ENCODE data around the gene NECTIN4. TPM values are rescaled to one million over a fixed set of nuclear protein-coding genes. Genes with fewer than 3 reads are reported as not detected.

Gene NECTIN4
- total and polyA plus RNA-seq, 2 of the 8 experiments (the other 6 are each of a cell fraction or from before 2014, with no cell fraction given) = 0.19 to 0.71 TPM

- no peak overlapping the region for H2BK12ac ChIP-seq (ENCODE audit: low read depth, low read length)
- no peak overlapping the region for H3K56ac ChIP-seq (replicated peaks; ENCODE audit: insufficient read length, low read depth, low read length)
- H2BK20ac ChIP-seq (ENCODE audit: low read length) = no peak overlapping the region
- H2AFZ ChIP-seq (ENCODE audit: low read length) = no peak overlapping the region
- FAIRE-seq (no peak), DNase-seq (ENCODE audit: low read depth in 1 of 2, low spot score in 2 of 2) (no peak)
- no peak overlapping the region for H3K18ac ChIP-seq (ENCODE audit: extremely low read depth, low read length)
- no peak overlapping the region for H3K27ac ChIP-seq (ENCODE audit: low read depth, low read length)
- H3K36me3 ChIP-seq (ENCODE audit: control insufficient read depth in 2 of 4, insufficient read depth in 4 of 4, low read length in 3 of 4) = no peaks in the 10 kb centered on the region
- H2AK5ac ChIP-seq (ENCODE audit: low read depth, low read length) = no peak overlapping the region
- H3K4me1 ChIP-seq (replicated peaks in 1 of 4; ENCODE audit: control insufficient read depth in 3 of 4, insufficient read depth in 4 of 4, low read length in 3 of 4) = peaks cover 0 to 6% (median 0%) of the 10 kb centered on the region in 4 experiments; a peak in 3 of 7 replicates
- H3K23me2 ChIP-seq (ENCODE audit: low read depth, low read length) = peaks cover 2% of the 10 kb centered on the region; the same call in 1 of the 2 replicates
- no peak overlapping the region for H3K4me2 ChIP-seq (ENCODE audit: insufficient read depth in 1 of 2, low read depth in 2 of 2, low read length in 2 of 2)
- TF ChIP-seq RBBP5 (IDR thresholded peaks at IDR 0.05; ENCODE audit: borderline replicate concordance, low read depth, low read length) = no peak
- no peak for TF ChIP-seq TCF12 (IDR thresholded peaks at IDR 0.05; ENCODE audit: low read depth, low read length)
- no peaks in the 10 kb centered on the region for H4K20me1 ChIP-seq (replicated peaks in 1 of 2; ENCODE audit: control insufficient read depth in 1 of 2, insufficient read depth in 2 of 2, low read length in 2 of 2)
- H3K79me1 ChIP-seq (ENCODE audit: low read depth, low read length) = no peaks in the 10 kb centered on the region
- no peak overlapping the region for H3K14ac ChIP-seq (ENCODE audit: insufficient read length)
- H3K79me2 ChIP-seq (ENCODE audit: control insufficient read depth in 1 of 2, insufficient read depth in 2 of 2, low read length in 2 of 2) = no peaks in the 10 kb centered on the region
- no peak overlapping the region for H3K9ac ChIP-seq (replicated peaks in 1 of 4; ENCODE audit: extremely low read depth in 1 of 4, low read depth in 3 of 4, low read length in 3 of 4)
- H3K9me3 ChIP-seq (ENCODE audit: insufficient read depth in 2 of 2, low read depth in 1 of 2, low read length in 1 of 2) = no peaks in the 10 kb centered on the region
- H4K91ac ChIP-seq (replicated peaks; ENCODE audit: insufficient read length, low read length) = no peak overlapping the region
- no peak overlapping the region for H2BK5ac ChIP-seq (ENCODE audit: low read depth, low read length)
- CTCF ChIA-PET (ENCODE audit: partially characterized antibody) = interaction anchor here (1.2 to 11.9 kb wide), 4 partner anchors 8 to 49 kb away, joined by 3 to 156 read pairs (median 49); partner anchors contain the start of genes ARHGAP30 and KLHDC9
- 0 out of 2 replicates have a peak overlapping the region, but pooled peaks have one; percentile 31 for H2BK15ac ChIP-seq (ENCODE audit: low read length)
- no peak overlapping the region for H3K4me3 ChIP-seq (ENCODE audit: extremely low read depth in 1 of 4, insufficient read depth in 2 of 4, low read depth in 3 of 4, low read length in 4 of 4)
- no peak overlapping the region for H3K4ac ChIP-seq (replicated peaks; ENCODE audit: insufficient read length, low read depth, low read length)
- no peak overlapping the region for H2BK120ac ChIP-seq (replicated peaks; ENCODE audit: low read depth, low read length)
- H4K5ac ChIP-seq (ENCODE audit: insufficient read length, low read depth, low read length) = no peak overlapping the region
- POLR2A ChIA-PET (ENCODE audit: partially characterized antibody) = interaction anchor here (1.6 kb wide), 1 partner anchor 43 kb away, joined by 5 read pairs; the partner anchor contains the start of gene DEDD
- H3K27me3 ChIP-seq (replicated peaks in 1 of 4; ENCODE audit: control insufficient read depth in 3 of 4, extremely low read depth in 1 of 4, insufficient read depth in 3 of 4, low read length in 3 of 4) = no peaks in the 10 kb centered on the region
- 90% methylated on average over 5 of the region's 5 CpGs; no CpG with 5 or more reads in 1 of the 2 experiments for WGBS, 2 experiments (ENCODE audit: extremely low coverage in 1 of 2, insufficient coverage in 1 of 2, insufficient read length in 1 of 2, insufficient replicate concordance in 2 of 2, low coverage in 1 of 2, low lambda C conversion rate in 2 of 2, missing lambda C conversion rate in 1 of 2)
- no peak overlapping the region for H3K23ac ChIP-seq (ENCODE audit: insufficient read length)
- H4K8ac ChIP-seq (ENCODE audit: extremely low read depth, insufficient read depth, low read length) = no peak overlapping the region
Observed at GRCh38 chr1:161089938-161090337, 580 bp upstream of the NECTIN4 start.
